NCI-H1694 (cell line): Measurements from ENCODE around the gene HIGD1A.

Experiments used
- DNase-seq: peaks from one replicate; lab custom pipeline; 2025; lab: John Stamatoyannopoulos, UW

HIGD1A gene

DNA sequence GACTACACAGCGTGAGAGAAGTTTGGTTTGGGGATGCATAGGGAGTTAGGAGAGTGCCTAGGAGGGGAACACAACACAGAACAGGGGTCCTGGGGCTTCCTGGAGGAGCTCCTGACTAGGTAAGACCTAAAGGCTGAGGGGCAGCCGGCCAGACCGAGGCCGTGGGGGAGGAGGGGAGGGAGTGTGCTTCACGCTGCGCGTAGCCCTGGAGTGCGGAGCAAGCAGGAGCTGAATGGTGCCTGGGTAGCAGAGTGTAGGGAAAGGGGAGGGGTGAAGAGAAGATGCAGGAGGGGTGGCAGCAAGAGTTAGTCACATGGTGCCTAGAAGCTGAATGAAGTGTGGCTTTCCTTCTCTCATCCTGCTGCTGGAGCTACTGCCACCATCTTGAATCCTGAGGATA, 69.3 kb downstream of the HIGD1A start:
- no peak for DNase-seq

DNA sequence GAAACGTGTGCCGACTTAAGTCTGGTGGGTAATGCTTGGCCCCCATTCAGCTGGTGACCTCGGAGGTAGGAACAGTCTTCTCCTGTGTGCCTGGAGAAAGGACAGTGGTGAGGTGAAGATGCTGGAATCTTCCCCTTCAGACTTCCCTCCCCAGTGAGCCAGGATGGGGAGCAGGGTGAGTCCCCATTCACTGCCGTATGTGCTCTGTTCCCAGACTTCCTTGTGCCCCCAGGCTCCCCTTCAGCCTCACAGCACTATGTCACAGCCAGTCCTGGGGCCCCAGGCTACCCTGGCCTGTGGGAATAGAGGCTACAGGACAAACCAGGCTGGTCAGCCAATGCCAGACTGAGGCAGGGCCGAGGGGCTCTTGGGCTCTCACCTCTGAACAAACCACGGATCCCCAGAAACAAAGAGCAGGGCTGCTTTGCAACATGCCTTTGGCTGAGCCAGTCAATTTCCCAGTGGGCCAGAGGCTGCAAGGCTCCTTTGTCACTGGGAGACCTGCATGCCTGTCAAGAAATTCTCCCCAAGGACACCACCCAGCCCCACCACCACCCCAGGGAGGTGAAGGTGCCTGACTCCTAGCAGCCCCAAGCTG, 69.9 kb downstream of the HIGD1A start:
- no peak for DNase-seq

DNA sequence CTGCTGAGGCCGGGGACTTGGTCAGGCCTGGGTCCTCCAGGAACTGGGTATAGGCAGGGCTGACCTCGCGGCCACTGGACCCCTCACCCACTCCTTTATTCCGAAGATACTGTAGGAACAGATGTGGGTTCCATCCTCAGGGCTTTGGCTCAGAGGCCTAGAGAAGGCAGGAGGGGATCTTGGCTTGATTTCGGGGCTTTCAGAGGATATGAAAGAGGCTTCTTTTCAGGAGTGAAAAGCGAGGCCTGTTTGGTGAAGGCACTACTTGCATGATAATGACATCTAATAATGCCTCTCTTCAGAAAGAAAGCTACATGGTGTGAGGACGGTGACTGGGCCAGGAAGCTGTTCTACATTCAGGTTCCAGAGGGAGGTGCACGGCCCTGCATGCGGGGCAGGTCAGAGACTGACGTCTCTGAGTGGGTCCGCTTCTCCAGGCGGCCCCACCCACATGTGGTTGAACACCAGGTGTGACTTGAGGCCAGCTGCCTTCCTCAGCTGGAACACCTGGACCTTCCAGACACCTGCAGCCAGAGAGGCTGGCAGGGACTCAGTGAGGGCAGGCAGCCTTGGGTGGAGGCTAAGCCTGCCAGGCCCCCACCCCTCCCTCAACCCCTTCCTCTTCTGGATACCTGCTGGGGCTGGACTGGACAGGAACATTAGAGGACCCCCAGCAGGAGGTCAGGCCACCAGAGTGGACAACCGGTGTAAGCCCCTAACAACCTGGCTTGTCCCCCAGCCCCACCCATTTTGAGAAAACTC, 70.6 kb downstream of the HIGD1A start:
- DNase-seq, result no peak
